Loucy (cell line): ENCODE measurements around the gene TSPAN13.

Source experiments
- H2AFZ ChIP-seq: fragments of 200-600 bp; sonication (generic); 2 replicates; pipeline ENCODE4 v1.6.0; 2016; ENCODE audit warnings: antibody characterized with exemption, mild to moderate bottlenecking, low read length, moderate library complexity
- H3F3A ChIP-seq: fragments of 200-600 bp; 2 replicates; pipeline ENCODE4 v1.6.0; 2016; ENCODE audit warnings: antibody characterized with exemption, low read depth, mild to moderate bottlenecking
- H3K27me3 ChIP-seq: fragments of 200-600 bp; sonication (generic); 2 replicates; pipeline ENCODE4 v1.6.1; 2014; ENCODE audit warnings: low read length, mild to moderate bottlenecking; ENCODE audit not compliant: insufficient read depth, poor library complexity, severe bottlenecking
- H3K36me3 ChIP-seq: fragments of 200-600 bp; sonication (generic); 2 replicates; pipeline ENCODE4 v1.6.1; 2016; ENCODE audit warnings: low read length; ENCODE audit not compliant: insufficient read depth
- H3K4me1 ChIP-seq: fragments of 200-600 bp; sonication (generic); 2 replicates; pipeline ENCODE4 v1.5.1; 2014; ENCODE audit warnings: low read length, mild to moderate bottlenecking; ENCODE audit not compliant: insufficient read depth, poor library complexity, severe bottlenecking
- H3K4me2 ChIP-seq: fragments of 200-600 bp; sonication (generic); 2 replicates; pipeline ENCODE4 v1.6.0; 2014; ENCODE audit warnings: antibody characterized with exemption, low read length, low read depth, mild to moderate bottlenecking; ENCODE audit not compliant: poor library complexity, severe bottlenecking
- H3K4me3 ChIP-seq: fragments of 200-600 bp; sonication (generic); 2 replicates; pipeline ENCODE4 v1.5.1; 2014; ENCODE audit warnings: low read length, mild to moderate bottlenecking, mixed read lengths; ENCODE audit not compliant: poor library complexity, severe bottlenecking
- H3K79me2 ChIP-seq: fragments of 200-600 bp; sonication (generic); 2 replicates; pipeline ENCODE4 v1.6.1; 2014; ENCODE audit warnings: low read length; ENCODE audit not compliant: insufficient read depth
- H3K9ac ChIP-seq: fragments of 200-600 bp; sonication (generic); 2 replicates; pipeline ENCODE4 v1.6.0; 2014; ENCODE audit warnings: mild to moderate bottlenecking, low read depth, low read length, moderate library complexity; ENCODE audit not compliant: poor library complexity, severe bottlenecking
- H3K9me2 ChIP-seq: fragments of 200-600 bp; sonication (generic); replicated peaks from 2 replicates; pipeline ENCODE4 v1.6.1; 2016; ENCODE audit warnings: low read depth, low read length, mixed read lengths
- H3K9me3 ChIP-seq: fragments of 200-600 bp; sonication (generic); 2 replicates; pipeline ENCODE4 v1.6.1; 2014; ENCODE audit warnings: mild to moderate bottlenecking, antibody characterized with exemption, low read length, low read depth; ENCODE audit not compliant: insufficient read depth
- H4K20me1 ChIP-seq: fragments of 200-600 bp; sonication (generic); 2 replicates; pipeline ENCODE4 v1.6.0; 2014; ENCODE audit warnings: antibody characterized with exemption, low read length, mild to moderate bottlenecking; ENCODE audit not compliant: insufficient read depth, poor library complexity, severe bottlenecking
- EZH2phosphoT487 ChIP-seq: fragments of 200-600 bp; IDR thresholded peaks from 2 replicates; pipeline ENCODE4 v1.6.1; 2018; ENCODE audit warnings: antibody characterized with exemption, mild to moderate bottlenecking, moderate library complexity, borderline replicate concordance
- TF ChIP-seq, protein P1 (sequence below): fragments of 200-600 bp; sonication (generic); conservative IDR thresholded peaks from 2 replicates; pipeline ENCODE4 v1.5.1; 2014; ENCODE audit warnings: mild to moderate bottlenecking, antibody characterized with exemption, low read length

The TSPAN13 gene

GRCh38 chr7:16735020-16735419 lies 18.5 kb upstream of the TSPAN13 start:
- H3K9me2 ChIP-seq: no peaks in the 10 kb centered on the region
- no peak overlapping the region for H3K4me2 ChIP-seq
- no peaks in the 10 kb centered on the region for H3K9me3 ChIP-seq
- TF ChIP-seq, protein P1, sequence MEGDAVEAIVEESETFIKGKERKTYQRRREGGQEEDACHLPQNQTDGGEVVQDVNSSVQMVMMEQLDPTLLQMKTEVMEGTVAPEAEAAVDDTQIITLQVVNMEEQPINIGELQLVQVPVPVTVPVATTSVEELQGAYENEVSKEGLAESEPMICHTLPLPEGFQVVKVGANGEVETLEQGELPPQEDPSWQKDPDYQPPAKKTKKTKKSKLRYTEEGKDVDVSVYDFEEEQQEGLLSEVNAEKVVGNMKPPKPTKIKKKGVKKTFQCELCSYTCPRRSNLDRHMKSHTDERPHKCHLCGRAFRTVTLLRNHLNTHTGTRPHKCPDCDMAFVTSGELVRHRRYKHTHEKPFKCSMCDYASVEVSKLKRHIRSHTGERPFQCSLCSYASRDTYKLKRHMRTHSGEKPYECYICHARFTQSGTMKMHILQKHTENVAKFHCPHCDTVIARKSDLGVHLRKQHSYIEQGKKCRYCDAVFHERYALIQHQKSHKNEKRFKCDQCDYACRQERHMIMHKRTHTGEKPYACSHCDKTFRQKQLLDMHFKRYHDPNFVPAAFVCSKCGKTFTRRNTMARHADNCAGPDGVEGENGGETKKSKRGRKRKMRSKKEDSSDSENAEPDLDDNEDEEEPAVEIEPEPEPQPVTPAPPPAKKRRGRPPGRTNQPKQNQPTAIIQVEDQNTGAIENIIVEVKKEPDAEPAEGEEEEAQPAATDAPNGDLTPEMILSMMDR: no peak
- TF ChIP-seq EZH2phosphoT487: no peak
- H3K79me2 ChIP-seq: no peaks in the 10 kb centered on the region
- no peak overlapping the region for H3K4me3 ChIP-seq
- no peaks in the 10 kb centered on the region for H3F3A ChIP-seq
- H3K36me3 ChIP-seq: no peaks in the 10 kb centered on the region
- no peaks in the 10 kb centered on the region for H3K27me3 ChIP-seq
- H4K20me1 ChIP-seq: no peaks in the 10 kb centered on the region
- H3K9ac ChIP-seq: no peak overlapping the region
- peak overlapping the region; percentile 8; the same call in 1 of the 2 replicates for H2AFZ ChIP-seq
- peaks cover 4% of the 10 kb centered on the region for H3K4me1 ChIP-seq

- H3F3A ChIP-seq: no peaks in the 10 kb centered on the region
- H3K4me2 ChIP-seq: no peak overlapping the region
- H3K9me3 ChIP-seq: no peaks in the 10 kb centered on the region
- TF ChIP-seq, protein P1: no peak
- TF ChIP-seq EZH2phosphoT487: no peak
- H3K36me3 ChIP-seq: no peaks in the 10 kb centered on the region
- no peaks in the 10 kb centered on the region for H3K9me2 ChIP-seq
- no peak overlapping the region for H3K4me3 ChIP-seq
- H3K4me1 ChIP-seq: peaks cover 4% of the 10 kb centered on the region
- no peaks in the 10 kb centered on the region for H3K79me2 ChIP-seq
- H4K20me1 ChIP-seq: no peaks in the 10 kb centered on the region
- no peak overlapping the region for H2AFZ ChIP-seq
- H3K27me3 ChIP-seq: no peaks in the 10 kb centered on the region
- H3K9ac ChIP-seq: no peak overlapping the region
These were observed 15.4 kb upstream of the TSPAN13 start for GRCh38 chr7:16738011-16738688.

DNA sequence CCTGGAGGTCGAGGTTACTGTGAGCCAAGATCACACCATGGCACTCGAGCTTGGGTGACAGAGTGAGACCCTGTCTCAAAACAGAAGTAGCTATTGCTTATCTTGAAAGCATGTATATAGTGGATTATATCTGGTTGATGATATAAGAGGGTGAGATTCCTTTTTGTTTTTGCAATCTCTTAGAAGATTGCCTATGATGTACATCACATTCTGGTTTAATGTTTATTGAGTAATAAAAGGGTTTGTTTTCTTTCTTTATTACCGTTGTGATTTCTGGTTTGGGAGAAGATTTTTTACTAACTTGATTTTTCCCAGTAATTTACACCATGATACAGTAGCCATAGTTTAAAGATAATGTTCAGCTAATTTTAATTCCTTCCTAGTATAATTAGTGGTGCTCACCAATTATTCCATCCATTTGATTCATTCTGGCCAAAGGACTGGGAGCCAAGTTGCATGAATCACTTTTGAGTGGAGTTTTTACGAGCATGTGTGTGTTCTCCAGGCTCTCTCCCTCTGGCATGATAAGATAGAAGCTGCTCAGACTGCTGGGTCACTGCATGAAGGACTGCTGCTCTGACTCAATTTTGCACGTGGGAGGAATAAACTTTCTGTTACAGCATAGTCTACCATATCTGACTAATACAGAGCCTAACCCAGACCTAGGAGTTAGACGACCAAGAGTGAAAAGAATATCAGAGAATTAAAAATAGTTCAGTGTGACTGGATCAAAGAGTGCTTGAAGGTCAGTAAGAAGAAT lies 13.5 kb upstream of the TSPAN13 start:
- no peaks in the 10 kb centered on the region for H3K9me2 ChIP-seq
- H3K9me3 ChIP-seq: no peaks in the 10 kb centered on the region
- peaks cover 10% of the 10 kb centered on the region for H3K4me1 ChIP-seq
- no peaks in the 10 kb centered on the region for H3K36me3 ChIP-seq
- H3K9ac ChIP-seq: no peak overlapping the region
- TF ChIP-seq, protein P1: no peak
- no peak for TF ChIP-seq EZH2phosphoT487
- no peak overlapping the region for H3K4me3 ChIP-seq
- H3K4me2 ChIP-seq: no peak overlapping the region
- no peaks in the 10 kb centered on the region for H3F3A ChIP-seq
- H3K79me2 ChIP-seq: no peaks in the 10 kb centered on the region
- H4K20me1 ChIP-seq: no peaks in the 10 kb centered on the region
- H2AFZ ChIP-seq: no peak overlapping the region
- H3K27me3 ChIP-seq: no peaks in the 10 kb centered on the region
